GM12878 (cell line): ENCODE measurements around the gene TMEM18. TPM values are rescaled to one million over a fixed set of nuclear protein-coding genes. Genes with fewer than 3 reads are reported as not detected.

Experiments used
- ATAC-seq: fragments of 200-7000 bp; cut with Tn5 transposase; 3 replicates; pipeline ENCODE4 v1.9.1; 2020; ENCODE audit warnings: mild to moderate bottlenecking, moderate library complexity
- BruUV-seq: library from RNA; stranded (reverse); fragments of 400-500 nt; replicated peaks from 2 replicates; lab custom pipeline; 2021; lab: Mats Ljungman, UMichigan
- CTCF ChIA-PET: fragments of 300-600 bp; sonication (Branson Sonifier 250); formaldehyde crosslinking; extraction: SDS; loops from one replicate; lab custom pipeline; 2021; ENCODE audit warnings: inconsistent platforms; lab: Yijun Ruan, JAX
- POLR2A ChIA-PET: fragments of 350-600 bp; formaldehyde crosslinking; extraction: SDS; loops from one replicate; lab custom pipeline; 2021; ENCODE audit warnings: inconsistent platforms; lab: Charles Lee
- RAD21 ChIA-PET: fragments of 300-600 bp; sonication (Branson Sonifier 250); formaldehyde crosslinking; loops from one replicate; lab custom pipeline; 2023; ENCODE audit warnings: antibody characterized with exemption; ENCODE audit not compliant: unreplicated experiment; lab: Charles Lee
- SMC1A ChIA-PET: fragments of 300-600 bp; sonication (Branson Sonifier 250); formaldehyde crosslinking; loops from one replicate; lab custom pipeline; 2023; ENCODE audit not compliant: unreplicated experiment, uncharacterized antibody; lab: Charles Lee
- DNase-seq: peaks from one replicate; pipeline ENCODE4 v3.0.0-alpha.2; 2011; ENCODE audit warnings: low read depth, low spot score
- FAIRE-seq: peaks from 3 replicates; lab custom pipeline; 2011; peaks lifted over from hg19 to GRCh38; lab: Jason Lieb, UNC
- H2AFZ ChIP-seq: 2 replicates; pipeline ENCODE4 v1.6.0; 2011; ENCODE audit warnings: low read depth, low read length, control low read depth; ENCODE audit not compliant: control insufficient read depth
- H3K27ac ChIP-seq: 2 replicates; pipeline ENCODE4 v1.5.1; 2011; ENCODE audit warnings: control low read depth; ENCODE audit not compliant: control insufficient read depth, insufficient read depth
- H3K27me3 ChIP-seq, 2 experiments: replicated peaks in 1 of 2; 2 replicates each; pipeline versions ENCODE4 v1.6.0 to v1.6.1; 2011; ENCODE audit warnings: low read length in 1 of 2; ENCODE audit not compliant: control insufficient read depth in 2 of 2, insufficient read depth in 2 of 2
- H3K36me3 ChIP-seq, 2 experiments: 2 replicates each; pipeline ENCODE4 v1.5.1; 2011; ENCODE audit warnings: low read length in 1 of 2; ENCODE audit not compliant: control insufficient read depth in 2 of 2, insufficient read depth in 2 of 2
- H3K4me1 ChIP-seq: 2 replicates; pipeline ENCODE4 v1.6.1; 2011; ENCODE audit warnings: mild to moderate bottlenecking, low read length, moderate library complexity, mixed read lengths; ENCODE audit not compliant: control insufficient read depth, insufficient read depth
- H3K4me2 ChIP-seq: 2 replicates; pipeline ENCODE4 v1.6.0; 2011; ENCODE audit warnings: control low read depth; ENCODE audit not compliant: control insufficient read depth, insufficient read depth
- H3K4me3 ChIP-seq: fragments of 200-600 bp; sonication (generic); 2 replicates; pipeline ENCODE4 v1.5.1; 2016
- H3K79me2 ChIP-seq: 2 replicates; pipeline ENCODE4 v1.6.0; 2011; ENCODE audit warnings: low read length; ENCODE audit not compliant: control insufficient read depth, insufficient read depth
- H3K9ac ChIP-seq: 2 replicates; pipeline ENCODE4 v1.8.0; 2011; ENCODE audit warnings: low read length, control low read depth, mixed read lengths; ENCODE audit not compliant: control insufficient read depth, insufficient read depth
- H3K9me3 ChIP-seq: replicated peaks from 3 replicates; pipeline ENCODE4 v1.5.1; 2011; ENCODE audit warnings: mild to moderate bottlenecking, low read length; ENCODE audit not compliant: control insufficient read depth, insufficient read depth
- H4K20me1 ChIP-seq: 2 replicates; pipeline ENCODE4 v1.6.0; 2011; ENCODE audit not compliant: control insufficient read depth, insufficient read depth
- ATF7 ChIP-seq: fragments of 450-650 bp; IDR thresholded peaks from 2 replicates; pipeline ENCODE4 v1.6.1; 2016; ENCODE audit warnings: low read depth, mild to moderate bottlenecking
- BCLAF1 ChIP-seq: fragments of 450-650 bp; IDR thresholded peaks from 2 replicates; pipeline ENCODE4 v1.6.1; 2017; ENCODE audit warnings: antibody characterized with exemption, mild to moderate bottlenecking, moderate library complexity
- BMI1 ChIP-seq: fragments of 450-650 bp; IDR thresholded peaks from 2 replicates; pipeline ENCODE4 v1.6.1; 2016; ENCODE audit warnings: mild to moderate bottlenecking, moderate library complexity, borderline replicate concordance
- CBFB ChIP-seq: IDR thresholded peaks from 2 replicates; pipeline ENCODE4 v1.6.1; 2016; ENCODE audit warnings: antibody characterized with exemption, low read depth
- CREM ChIP-seq: IDR thresholded peaks from 2 replicates; pipeline ENCODE4 v1.6.1; 2014; ENCODE audit warnings: antibody characterized with exemption, low read depth
- DPF2 ChIP-seq: fragments of 450-650 bp; IDR thresholded peaks from 2 replicates; pipeline ENCODE4 v1.6.1; 2017; ENCODE audit warnings: mild to moderate bottlenecking
- EP300 ChIP-seq, 2 experiments: fragments of 150-350 bp in 1 of 2; IDR thresholded peaks; 2 replicates each; pipeline ENCODE4 v1.6.1; 2011 to 2012; ENCODE audit warnings: low read depth in 2 of 2, low read length in 2 of 2, borderline replicate concordance in 1 of 2, improper control_type of control experiment in 1 of 2, inconsistent platforms in 1 of 2; ENCODE audit not compliant: control insufficient read depth in 1 of 2
- ETV6 ChIP-seq, 2 experiments: fragments of 450-650 bp in 1 of 2; IDR thresholded peaks in 1 of 2; conservative IDR thresholded peaks in 1 of 2; 2 replicates each; pipeline ENCODE4 v1.6.1; 2014; ENCODE audit warnings: antibody characterized with exemption in 1 of 2, borderline replicate concordance in 1 of 2, low read depth in 1 of 2, mild to moderate bottlenecking in 1 of 2, moderate library complexity in 1 of 2
- IRF4 ChIP-seq: IDR thresholded peaks from 2 replicates; pipeline ENCODE4 v1.6.1; 2011; ENCODE audit warnings: low read depth, low read length
- MEF2B ChIP-seq: fragments of 450-650 bp; IDR thresholded peaks from 2 replicates; pipeline ENCODE4 v1.6.1; 2018; ENCODE audit warnings: mild to moderate bottlenecking, moderate library complexity; ENCODE audit not compliant: partially characterized antibody, poor library complexity, severe bottlenecking
- MTA2 ChIP-seq: fragments of 450-650 bp; IDR thresholded peaks from 2 replicates; pipeline ENCODE4 v1.6.1; 2016; ENCODE audit warnings: low read depth, mild to moderate bottlenecking, moderate library complexity
- MTA3 ChIP-seq: IDR thresholded peaks from 2 replicates; pipeline ENCODE4 v1.6.1; 2012; ENCODE audit warnings: low read length, inconsistent platforms, borderline replicate concordance
- NBN ChIP-seq: fragments of 450-650 bp; IDR thresholded peaks from 2 replicates; pipeline ENCODE4 v1.6.1; 2016
- PML ChIP-seq: IDR thresholded peaks from 2 replicates; pipeline ENCODE4 v1.6.1; 2012; ENCODE audit warnings: low read length, inconsistent platforms
- REST ChIP-seq: IDR thresholded peaks from 2 replicates; pipeline ENCODE4 v1.6.1; 2012; ENCODE audit warnings: mild to moderate bottlenecking, low read depth, low read length
- SPI1 ChIP-seq: IDR thresholded peaks from 2 replicates; pipeline ENCODE4 v1.6.1; 2011; ENCODE audit warnings: low read depth, mild to moderate bottlenecking, low read length, moderate library complexity, borderline replicate concordance; ENCODE audit not compliant: insufficient read depth
- TCF12 ChIP-seq: IDR thresholded peaks from 2 replicates; pipeline ENCODE4 v1.6.1; 2011; ENCODE audit warnings: low read depth, mild to moderate bottlenecking, low read length
- ZNF24 ChIP-seq: fragments of 450-650 bp; IDR thresholded peaks from 2 replicates; pipeline ENCODE4 v1.6.1; 2017; ENCODE audit warnings: antibody characterized with exemption, mild to moderate bottlenecking
- WGBS: methylation state at CpG from one replicate; pipeline ENCODE4 v1.1.6; 2016; ENCODE audit warnings: low lambda C conversion rate; ENCODE audit not compliant: insufficient replicate concordance, insufficient coverage; ENCODE audit errors: missing lambda C conversion rate; 5-methylcytosine and 5-hydroxymethylcytosine counted together
- in situ Hi-C: fragments of 300-500 bp; cut with MboI; formaldehyde crosslinking; loops from 9 replicates; pipeline ENCODE4 v1.14.3; 2018; ENCODE audit warnings: mixed read lengths
- intact Hi-C: fragments of 100-400 bp; cut with micrococcal nuclease; formaldehyde crosslinking; loops from one replicate; pipeline ENCODE4 v1.14.2; 2022; ENCODE audit not compliant: unreplicated experiment
- polyA plus RNA-seq, 11 experiments: library from polyadenylated mRNA; depleted of rRNA in 4 of 11; unstranded in 6 of 11; stranded (reverse) in 5 of 11; fragments of >200 nt; fragmentation: Nextera tagmentation in 4 of 11; fragmentation: Illumina TruSeq in 1 of 11; extraction: Ambion mirVana in 4 of 11; extraction: Trizol in 1 of 11; gene quantifications; 1 replicate in 1 of 11; 2 replicates in 10 of 11; pipeline versions ENCODE4 v1.2.1 to v1.2.3, GENCODE V29; 2011 to 2016; ENCODE audit warnings: inconsistent platforms in 2 of 11, missing spikeins in 2 of 11, low read depth in 1 of 11
- total RNA-seq, 4 experiments: library from RNA; depleted of rRNA in 3 of 4; stranded (reverse); fragments of >200 nt in 3 of 4; fragmentation: Illumina TruSeq in 1 of 4; extraction: Trizol in 1 of 4; gene quantifications; 2 replicates each; pipeline versions ENCODE4 v1.2.1 to v1.2.3, GENCODE V29; 2013 to 2021

TMEM18 gene
- total and polyA plus RNA-seq, 10 of the 15 experiments (the other 5 are each of a cell fraction or from before 2014, with no cell fraction given) = 11.2 to 56.3 (median 26.0) TPM

- ChIA-PET POLR2A (no interaction called here), SMC1A (interaction anchor here (1.2 to 1.3 kb wide), 2 partner anchors 20 to 21 kb away, joined by 3 to 4 read pairs; no protein-coding TSS in a partner anchor), RAD21 (interaction anchor here (1.0 to 1.8 kb wide), 4 partner anchors 9 to 28 kb away, joined by 3 to 4 read pairs (median 3); partner anchors contain the start of gene TMEM18), CTCF (interaction anchor here (1.1 to 1.3 kb wide), 2 partner anchors 9 kb away, joined by 3 read pairs; no protein-coding TSS in a partner anchor)
- Histone ChIP-seq H3K79me2 (no peaks in the 10 kb centered on the region), H3K4me2 (peak overlapping the region; percentile 38), H3K4me1 (peaks cover 11% of the 10 kb centered on the region), H3K27ac (no peak overlapping the region), H4K20me1 (no peaks in the 10 kb centered on the region), H3K36me3 (no peaks in the 10 kb centered on the region), H3K9me3 (no peaks in the 10 kb centered on the region), H3K4me3 (no peak overlapping the region), H3K27me3 (no peaks in the 10 kb centered on the region), H2AFZ (no peak overlapping the region), H3K9ac (no peak overlapping the region)
- no TSS peak for BruUV-seq
- in situ Hi-C loops (no loop called here), intact Hi-C loops (loop anchor here (1.0 to 5.0 kb wide), 3 partner anchors 21 to 244 kb away; no protein-coding TSS in a partner anchor)
- peak; percentile 97 for ATAC-seq
- peak; percentile 60 for DNase-seq
- WGBS = under 1% methylated on average over 7 of the region's 7 CpGs
- FAIRE-seq = peak; percentile 86
- no peak for TF ChIP-seq REST
- TF ChIP-seq MTA3 = peak; percentile 77; the same call in 1 of the 2 replicates
- TF ChIP-seq ATF7 = peak; percentile 31; the same call in 1 of the 2 replicates
- 0 out of 2 replicates have a peak, but pooled peaks have one; percentile 32 for TF ChIP-seq PML
- TF ChIP-seq BCLAF1 = no peak
- peak; percentile 76 for TF ChIP-seq IRF4
- peak; percentile 55 for TF ChIP-seq MEF2B
- TF ChIP-seq CREM = peak; percentile 16; the same call in 1 of the 2 replicates
- TF ChIP-seq ZNF24 = no peak
- TF ChIP-seq BMI1 = 0 out of 2 replicates have a peak, but pooled peaks have one; percentile 39
- no peak for TF ChIP-seq SPI1
- TF ChIP-seq MTA2 = peak; percentile 92
- TF ChIP-seq EP300 (IDR thresholded peaks at IDR 0.05; ENCODE audit: borderline replicate concordance in 1 of 2, control insufficient read depth in 1 of 2, low read depth in 2 of 2, low read length in 2 of 2) = peak in 1 of 2 experiments; percentile 34; a peak in 1 of 4 replicates
- TF ChIP-seq NBN = 0 out of 2 replicates have a peak, but pooled peaks have one; percentile 54
- TF ChIP-seq DPF2 = peak; percentile 56; the same call in 1 of the 2 replicates
- peak; percentile 71; the same call in 1 of the 2 replicates for TF ChIP-seq TCF12
- TF ChIP-seq ETV6 (conservative IDR thresholded peaks at IDR 0.05 in 1 of 2, IDR thresholded peaks at IDR 0.05 in 1 of 2; ENCODE audit: borderline replicate concordance in 1 of 2, low read depth in 1 of 2) = peak in 1 of 2 experiments; percentile 22; a peak in 1 of 4 replicates
- peak; percentile 17; the same call in 1 of the 2 replicates for TF ChIP-seq CBFB
Observed at GRCh38 chr2:705971-706511, 28.8 kb upstream of the TMEM18 start.
